ENCODE measurements around the gene ALDH1L1.

GRCh38 chr3:126209741-126210140 is 29.4 kb upstream of the ALDH1L1 start:
- no peak for TF ChIP-seq POLR2A (IDR thresholded peaks at IDR 0.05)
- no peak for TF ChIP-seq CTCF (IDR thresholded peaks at IDR 0.05)
- TF ChIP-seq EP300 (IDR thresholded peaks at IDR 0.05), result no peak
